GM23338 (cell line): Measurements from ENCODE around the gene KDM5D. TPM values are rescaled to one million over a fixed set of nuclear protein-coding genes. Genes with fewer than 3 reads are reported as not detected.

Experiments used
- ATAC-seq: fragments of 200-7000 bp; cut with Tn5 transposase; 3 replicates; pipeline ENCODE4 v1.9.1; 2020
- DNase-seq: peaks from one replicate; pipeline ENCODE4 v3.0.0-alpha.2; 2015; ENCODE audit warnings: low spot score
- H2AFZ ChIP-seq: fragments of 200-600 bp; sonication (generic); 2 replicates; pipeline ENCODE4 v1.8.0; 2016; ENCODE audit warnings: antibody characterized with exemption, mild to moderate bottlenecking, moderate library complexity
- H3F3A ChIP-seq: fragments of 200-600 bp; sonication (generic); replicated peaks from 2 replicates; pipeline ENCODE4 v1.8.0; 2017; ENCODE audit warnings: antibody characterized with exemption, mixed run types, low read depth
- H3K27ac ChIP-seq: fragments of 200-600 bp; sonication (generic); 2 replicates; pipeline ENCODE4 v1.6.1; 2016; ENCODE audit warnings: low read depth
- H3K27me3 ChIP-seq: fragments of 200-600 bp; sonication (generic); 2 replicates; pipeline ENCODE4 v1.8.0; 2016; ENCODE audit warnings: mild to moderate bottlenecking, mixed run types, moderate library complexity; ENCODE audit not compliant: insufficient read depth
- H3K36me3 ChIP-seq: fragments of 200-600 bp; sonication (generic); 2 replicates; pipeline ENCODE4 v1.8.0; 2016; ENCODE audit warnings: mild to moderate bottlenecking; ENCODE audit not compliant: insufficient read depth
- H3K4me1 ChIP-seq: fragments of 200-600 bp; sonication (generic); 2 replicates; pipeline ENCODE4 v1.8.0; 2016; ENCODE audit warnings: mild to moderate bottlenecking, moderate library complexity; ENCODE audit not compliant: insufficient read depth
- H3K4me2 ChIP-seq: fragments of 200-600 bp; sonication (generic); 2 replicates; pipeline ENCODE4 v1.7.1; 2017; ENCODE audit warnings: mixed run types
- H3K4me3 ChIP-seq: fragments of 200-600 bp; sonication (generic); 2 replicates; pipeline ENCODE4 v1.6.1; 2016; ENCODE audit warnings: mixed run types
- H3K79me2 ChIP-seq: fragments of 200-600 bp; sonication (generic); replicated peaks from 2 replicates; pipeline ENCODE4 v1.8.0; 2017; ENCODE audit warnings: mild to moderate bottlenecking; ENCODE audit not compliant: insufficient read depth
- H3K9me2 ChIP-seq: fragments of 200-600 bp; sonication (generic); 2 replicates; pipeline ENCODE4 v1.8.0; 2017; ENCODE audit not compliant: insufficient read depth
- H4K20me1 ChIP-seq: fragments of 200-600 bp; sonication (generic); replicated peaks from 2 replicates; pipeline ENCODE4 v1.8.0; 2017; ENCODE audit warnings: mild to moderate bottlenecking; ENCODE audit not compliant: insufficient read depth
- H3K27ac Mint-ChIP-seq: 2 replicates; pipeline ENCODE4 v1.8.0; 2020; ENCODE audit warnings: inconsistent platforms, mild to moderate bottlenecking, moderate library complexity, mixed read lengths
- H3K27me3 Mint-ChIP-seq: 3 replicates; pipeline ENCODE4 v1.8.0; 2022; ENCODE audit warnings: low read depth, mild to moderate bottlenecking, moderate library complexity, mixed read lengths, inconsistent platforms; ENCODE audit not compliant: insufficient read depth, poor library complexity
- H3K36me3 Mint-ChIP-seq: 3 replicates; pipeline ENCODE4 v1.8.0; 2021; ENCODE audit warnings: low read depth, mild to moderate bottlenecking, inconsistent platforms, moderate library complexity, mixed read lengths
- H3K4me1 Mint-ChIP-seq: 3 replicates; pipeline ENCODE4 v1.8.0; 2020; ENCODE audit warnings: mild to moderate bottlenecking, inconsistent platforms, mixed read lengths
- H3K4me3 Mint-ChIP-seq: 3 replicates; pipeline ENCODE4 v1.8.0; 2021; ENCODE audit warnings: moderate library complexity, mild to moderate bottlenecking, inconsistent platforms, mixed read lengths
- H3K9me3 Mint-ChIP-seq: 3 replicates; pipeline ENCODE4 v1.8.0; 2020; ENCODE audit warnings: moderate library complexity, mild to moderate bottlenecking, inconsistent platforms, mixed read lengths
- CREB1 ChIP-seq: fragments of 250-450 bp; sonication (Bioruptor Pico); IDR thresholded peaks from 2 replicates; pipeline ENCODE4 v1.5.0; 2020; ENCODE audit warnings: low read depth, mild to moderate bottlenecking, moderate library complexity
- EZH2 ChIP-seq: fragments of 200-600 bp; sonication (generic); IDR thresholded peaks from one replicate; pipeline ENCODE4 v1.8.0; 2017; ENCODE audit warnings: antibody characterized with exemption, mild to moderate bottlenecking, low read depth; ENCODE audit not compliant: unreplicated experiment
- EZH2phosphoT487 ChIP-seq: fragments of 200-600 bp; sonication (generic); IDR thresholded peaks from one replicate; pipeline ENCODE4 v1.8.1; 2018; ENCODE audit warnings: antibody characterized with exemption; ENCODE audit not compliant: unreplicated experiment
- JUNB ChIP-seq: IDR thresholded peaks from one replicate; pipeline ENCODE4 v1.6.1; 2016; ENCODE audit warnings: antibody characterized with exemption; ENCODE audit not compliant: unreplicated experiment
- NANOG ChIP-seq: IDR thresholded peaks from 2 replicates; pipeline ENCODE4 v1.6.1; 2016; ENCODE audit warnings: antibody characterized with exemption, borderline replicate concordance
- POLR2AphosphoS5 ChIP-seq: IDR thresholded peaks from 2 replicates; pipeline ENCODE4 v1.6.1; 2016; ENCODE audit warnings: antibody characterized with exemption, low read depth
- ZNF331 ChIP-seq: fragments of 250-450 bp; sonication (Bioruptor Pico); IDR thresholded peaks from 2 replicates; pipeline ENCODE4 v1.5.0; 2020; ENCODE audit warnings: low read depth, mild to moderate bottlenecking, moderate library complexity
- polyA plus RNA-seq: library from polyadenylated mRNA; unstranded; fragments of >200 nt; fragmentation: Nextera tagmentation; extraction: Ambion mirVana; gene quantifications from 2 replicates; pipeline ENCODE4 v1.2.1, GENCODE V29; 2016
- total RNA-seq: library from RNA; depleted of rRNA; stranded (reverse); fragments of >200 nt; shearing (Covaris generic); gene quantifications from 2 replicates; pipeline ENCODE4 v1.2.3, GENCODE V29; 2014
- TF ChIP-seq, protein P1 (sequence below): IDR thresholded peaks from one replicate; pipeline ENCODE4 v1.6.1; 2018; ENCODE audit warnings: antibody characterized with exemption; ENCODE audit not compliant: unreplicated experiment

The KDM5D gene
- total and polyA plus RNA-seq, 2 experiments from 2014 or later, result 9.2 to 31.1 TPM

DNA sequence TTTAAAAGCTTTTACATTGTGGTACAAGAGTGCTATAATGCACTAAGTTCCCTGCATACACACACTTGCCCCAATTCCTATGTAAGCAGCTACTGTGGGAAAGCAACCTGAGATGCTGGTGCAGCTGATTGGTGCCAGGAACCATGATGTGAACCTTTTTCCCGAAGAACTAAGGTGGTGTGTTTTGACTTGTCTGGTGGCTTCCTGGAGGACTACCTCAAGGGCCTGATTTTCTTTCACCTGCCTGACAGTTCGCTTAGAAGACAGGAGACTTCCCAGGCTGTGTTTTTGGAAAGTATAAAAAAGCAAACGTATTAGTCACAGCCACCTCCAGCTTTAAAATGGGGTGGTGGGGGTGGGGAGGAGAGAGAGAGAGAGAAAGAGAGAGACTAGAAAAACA lies 27.4 kb downstream of the KDM5D start:
- H3K27me3 Mint-ChIP-seq, result no peaks in the 10 kb centered on the region
- no peak for ATAC-seq
- no peak overlapping the region for H3K27ac Mint-ChIP-seq
- H3K9me3 Mint-ChIP-seq, result no peaks in the 10 kb centered on the region
- Histone ChIP-seq H3K4me1 (no peaks in the 10 kb centered on the region), H3K9me2 (no peaks in the 10 kb centered on the region), H3K79me2 (0 out of 2 replicates have a peak, but pooled peaks cover 2% of the 10 kb centered on the region), H3K4me2 (no peak overlapping the region), H3K36me3 (no peaks in the 10 kb centered on the region; the same call in 1 of the 2 replicates), H4K20me1 (no peaks in the 10 kb centered on the region; the same call in 1 of the 2 replicates), H2AFZ (no peak overlapping the region), H3F3A (no peaks in the 10 kb centered on the region), H3K4me3 (no peak overlapping the region), H3K27me3 (no peaks in the 10 kb centered on the region), H3K27ac (no peak overlapping the region)
- H3K4me3 Mint-ChIP-seq, result no peak overlapping the region
- H3K36me3 Mint-ChIP-seq, result peaks cover 59% of the 10 kb centered on the region
- no peak for TF ChIP-seq EZH2
- TF ChIP-seq EZH2phosphoT487, result no peak
- no peaks in the 10 kb centered on the region for H3K4me1 Mint-ChIP-seq
- DNase-seq, result no peak

DNA sequence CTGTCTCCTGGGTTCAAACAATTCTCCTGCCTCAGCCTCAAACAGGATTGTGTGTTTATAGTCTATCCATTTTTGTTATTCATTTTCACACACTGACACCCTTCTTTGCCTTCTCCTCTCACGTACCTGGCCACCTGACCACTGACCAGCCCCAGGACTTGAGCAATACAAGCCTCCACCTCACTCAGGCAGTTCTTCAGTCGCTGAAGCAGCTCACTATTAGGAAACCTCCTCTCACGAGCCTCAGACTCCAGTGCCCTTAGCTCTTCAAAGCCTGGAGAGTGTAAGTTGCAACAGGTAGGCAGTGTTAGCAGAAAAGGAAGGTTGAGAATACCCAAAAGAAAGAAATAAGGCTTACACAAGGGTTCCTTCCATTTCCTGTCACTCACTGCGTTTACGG lies 29.3 kb downstream of the KDM5D start:
- Mint-ChIP-seq H3K27ac (no peak overlapping the region), H3K9me3 (no peaks in the 10 kb centered on the region), H3K36me3 (peaks cover 52% of the 10 kb centered on the region), H3K4me3 (no peak overlapping the region), H3K4me1 (no peaks in the 10 kb centered on the region), H3K27me3 (no peaks in the 10 kb centered on the region)
- DNase-seq (no peak), ATAC-seq (no peak)
- H3K4me1 ChIP-seq, result no peaks in the 10 kb centered on the region
- H3K4me3 ChIP-seq, result no peak overlapping the region
- H3K36me3 ChIP-seq, result no peaks in the 10 kb centered on the region; the same call in 1 of the 2 replicates
- no peak overlapping the region for H3K27ac ChIP-seq
- H4K20me1 ChIP-seq, result no peaks in the 10 kb centered on the region; the same call in 1 of the 2 replicates
- no peaks in the 10 kb centered on the region for H3K79me2 ChIP-seq
- no peaks in the 10 kb centered on the region for H3F3A ChIP-seq
- no peaks in the 10 kb centered on the region for H3K27me3 ChIP-seq
- TF ChIP-seq CREB1 (no peak), EZH2 (no peak), NANOG (no peak), POLR2AphosphoS5 (no peak)
- H3K4me2 ChIP-seq, result no peak overlapping the region
- no peaks in the 10 kb centered on the region for H3K9me2 ChIP-seq
- H2AFZ ChIP-seq, result no peak overlapping the region

DNA sequence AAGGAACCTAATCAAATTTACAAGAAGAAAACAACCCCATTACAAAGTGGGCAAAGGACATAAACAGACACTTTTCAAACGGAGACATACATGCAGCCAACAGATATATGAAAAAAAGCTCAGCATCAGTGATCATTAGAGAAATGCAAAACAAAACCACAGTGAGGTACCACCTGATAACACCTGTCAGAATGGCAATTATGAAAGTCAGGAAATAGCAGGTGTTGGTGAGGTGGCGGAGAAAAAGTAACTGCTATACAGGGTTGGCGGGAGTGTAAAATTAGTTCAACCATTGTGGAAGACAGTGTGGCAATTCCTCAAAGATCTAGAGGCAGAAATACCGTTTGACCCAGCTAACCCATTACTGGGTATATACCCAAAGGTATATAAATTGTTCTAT lies 31.1 kb downstream of the KDM5D start:
- no peak for DNase-seq
- no peak overlapping the region for H3K27ac ChIP-seq
- H3K9me2 ChIP-seq, result no peaks in the 10 kb centered on the region
- H3K27me3 ChIP-seq, result no peaks in the 10 kb centered on the region
- H3F3A ChIP-seq, result no peaks in the 10 kb centered on the region
- no peaks in the 10 kb centered on the region for H4K20me1 ChIP-seq
- H3K36me3 ChIP-seq, result no peaks in the 10 kb centered on the region; the same call in 1 of the 2 replicates
- no peaks in the 10 kb centered on the region for H3K79me2 ChIP-seq
- H3K4me2 ChIP-seq, result no peak overlapping the region
- no peak overlapping the region for H2AFZ ChIP-seq
- no peak for ATAC-seq
- H3K4me1 ChIP-seq, result no peaks in the 10 kb centered on the region
- no peak overlapping the region for H3K4me3 ChIP-seq
- Mint-ChIP-seq H3K4me3 (no peak overlapping the region), H3K4me1 (no peaks in the 10 kb centered on the region), H3K27ac (no peak overlapping the region), H3K36me3 (peaks cover 59% of the 10 kb centered on the region), H3K9me3 (no peaks in the 10 kb centered on the region), H3K27me3 (no peaks in the 10 kb centered on the region)
- no peak for TF ChIP-seq POLR2AphosphoS5
- TF ChIP-seq, protein P1, sequence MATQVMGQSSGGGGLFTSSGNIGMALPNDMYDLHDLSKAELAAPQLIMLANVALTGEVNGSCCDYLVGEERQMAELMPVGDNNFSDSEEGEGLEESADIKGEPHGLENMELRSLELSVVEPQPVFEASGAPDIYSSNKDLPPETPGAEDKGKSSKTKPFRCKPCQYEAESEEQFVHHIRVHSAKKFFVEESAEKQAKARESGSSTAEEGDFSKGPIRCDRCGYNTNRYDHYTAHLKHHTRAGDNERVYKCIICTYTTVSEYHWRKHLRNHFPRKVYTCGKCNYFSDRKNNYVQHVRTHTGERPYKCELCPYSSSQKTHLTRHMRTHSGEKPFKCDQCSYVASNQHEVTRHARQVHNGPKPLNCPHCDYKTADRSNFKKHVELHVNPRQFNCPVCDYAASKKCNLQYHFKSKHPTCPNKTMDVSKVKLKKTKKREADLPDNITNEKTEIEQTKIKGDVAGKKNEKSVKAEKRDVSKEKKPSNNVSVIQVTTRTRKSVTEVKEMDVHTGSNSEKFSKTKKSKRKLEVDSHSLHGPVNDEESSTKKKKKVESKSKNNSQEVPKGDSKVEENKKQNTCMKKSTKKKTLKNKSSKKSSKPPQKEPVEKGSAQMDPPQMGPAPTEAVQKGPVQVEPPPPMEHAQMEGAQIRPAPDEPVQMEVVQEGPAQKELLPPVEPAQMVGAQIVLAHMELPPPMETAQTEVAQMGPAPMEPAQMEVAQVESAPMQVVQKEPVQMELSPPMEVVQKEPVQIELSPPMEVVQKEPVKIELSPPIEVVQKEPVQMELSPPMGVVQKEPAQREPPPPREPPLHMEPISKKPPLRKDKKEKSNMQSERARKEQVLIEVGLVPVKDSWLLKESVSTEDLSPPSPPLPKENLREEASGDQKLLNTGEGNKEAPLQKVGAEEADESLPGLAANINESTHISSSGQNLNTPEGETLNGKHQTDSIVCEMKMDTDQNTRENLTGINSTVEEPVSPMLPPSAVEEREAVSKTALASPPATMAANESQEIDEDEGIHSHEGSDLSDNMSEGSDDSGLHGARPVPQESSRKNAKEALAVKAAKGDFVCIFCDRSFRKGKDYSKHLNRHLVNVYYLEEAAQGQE, result no peak
- TF ChIP-seq ZNF331 (CRISPR knock-in tag), result no peak
- no peak for TF ChIP-seq JUNB
